Astrocyte (in vitro differentiated cells and primary cell): ENCODE results near the gene LPCAT3. TPM values are rescaled to one million over a fixed set of nuclear protein-coding genes. Genes with fewer than 3 reads are reported as not detected.
"Not testable (repeated sequence)": the region's sequence is repeated elsewhere in the genome, so short reads cannot be mapped to it uniquely, and the experiment has no call there.

Experiments used
- DNase-seq: peaks from one replicate; pipeline ENCODE4 v3.0.0-alpha.2; 2010; ENCODE audit warnings: low read depth
- FAIRE-seq: peaks from 2 replicates; lab custom pipeline; 2011; peaks lifted over from hg19 to GRCh38; lab: Jason Lieb, UNC
- H2AFZ ChIP-seq: 2 replicates; pipeline ENCODE4 v1.6.0; 2012; ENCODE audit warnings: low read depth, low read length, inconsistent platforms
- H3K27ac ChIP-seq: 2 replicates; pipeline ENCODE4 v1.5.1; 2011; ENCODE audit warnings: low read depth, low read length, inconsistent platforms
- H3K27me3 ChIP-seq: 2 replicates; pipeline ENCODE4 v1.6.0; 2011; ENCODE audit warnings: low read length, inconsistent platforms; ENCODE audit not compliant: insufficient read depth
- H3K36me3 ChIP-seq: 2 replicates; pipeline ENCODE4 v1.5.1; 2011; ENCODE audit warnings: low read length, inconsistent platforms; ENCODE audit not compliant: insufficient read depth
- H3K4me1 ChIP-seq: 2 replicates; pipeline ENCODE4 v1.5.1; 2011; ENCODE audit warnings: low read length, inconsistent platforms; ENCODE audit not compliant: insufficient read depth
- H3K4me2 ChIP-seq: 2 replicates; pipeline ENCODE4 v1.6.0; 2012; ENCODE audit warnings: low read length, inconsistent platforms
- H3K4me3 ChIP-seq: 2 replicates; pipeline ENCODE4 v1.5.1; 2011; ENCODE audit warnings: low read depth, mild to moderate bottlenecking, low read length, inconsistent platforms; ENCODE audit not compliant: insufficient read depth
- H3K79me2 ChIP-seq: 2 replicates; pipeline ENCODE4 v1.6.0; 2012; ENCODE audit warnings: mild to moderate bottlenecking, low read length, inconsistent platforms; ENCODE audit not compliant: insufficient read depth
- H3K9ac ChIP-seq: 2 replicates; pipeline ENCODE4 v1.6.0; 2012; ENCODE audit warnings: mild to moderate bottlenecking, low read length, inconsistent platforms
- H3K9me3 ChIP-seq: 2 replicates; pipeline ENCODE4 v1.5.1; 2012; ENCODE audit warnings: low read depth, mild to moderate bottlenecking, low read length, inconsistent platforms; ENCODE audit not compliant: insufficient read depth
- H4K20me1 ChIP-seq: 2 replicates; pipeline ENCODE4 v1.6.0; 2012; ENCODE audit warnings: low read length, inconsistent platforms; ENCODE audit not compliant: insufficient read depth
- H3K27ac Mint-ChIP-seq: one replicate; pipeline ENCODE4 v1.8.0; 2021; ENCODE audit warnings: mild to moderate bottlenecking, mixed read lengths; ENCODE audit not compliant: unreplicated experiment
- H3K27me3 Mint-ChIP-seq: one replicate; pipeline ENCODE4 v1.8.0; 2021; ENCODE audit warnings: low read depth, mixed read lengths; ENCODE audit not compliant: unreplicated experiment
- H3K36me3 Mint-ChIP-seq: one replicate; pipeline ENCODE4 v1.8.0; 2021; ENCODE audit warnings: low read depth, mixed read lengths; ENCODE audit not compliant: unreplicated experiment
- H3K4me1 Mint-ChIP-seq: one replicate; pipeline ENCODE4 v1.8.0; 2021; ENCODE audit warnings: low read depth, mixed read lengths; ENCODE audit not compliant: unreplicated experiment
- H3K4me3 Mint-ChIP-seq: one replicate; pipeline ENCODE4 v1.8.0; 2021; ENCODE audit warnings: mild to moderate bottlenecking, moderate library complexity, mixed read lengths; ENCODE audit not compliant: unreplicated experiment
- H3K9me3 Mint-ChIP-seq: one replicate; pipeline ENCODE4 v1.8.0; 2021; ENCODE audit warnings: mild to moderate bottlenecking, mixed read lengths; ENCODE audit not compliant: unreplicated experiment
- EZH2 ChIP-seq: IDR thresholded peaks from 2 replicates; pipeline ENCODE4 v1.6.1; 2012; ENCODE audit warnings: mild to moderate bottlenecking, low read length, inconsistent platforms; ENCODE audit not compliant: insufficient read depth
- total RNA-seq: library from RNA; stranded (reverse); gene quantifications from 2 replicates; pipeline ENCODE4 v1.2.1, GENCODE V29; 2021
- TF ChIP-seq, protein P1 (sequence below): IDR thresholded peaks from 2 replicates; pipeline ENCODE4 v1.5.1; 2011; ENCODE audit warnings: low read depth, mild to moderate bottlenecking, inconsistent platforms, low read length, moderate library complexity; ENCODE audit not compliant: insufficient read depth

LPCAT3 gene
- total RNA-seq, 1 donor from 2014 or later, result 26.2 TPM

DNA sequence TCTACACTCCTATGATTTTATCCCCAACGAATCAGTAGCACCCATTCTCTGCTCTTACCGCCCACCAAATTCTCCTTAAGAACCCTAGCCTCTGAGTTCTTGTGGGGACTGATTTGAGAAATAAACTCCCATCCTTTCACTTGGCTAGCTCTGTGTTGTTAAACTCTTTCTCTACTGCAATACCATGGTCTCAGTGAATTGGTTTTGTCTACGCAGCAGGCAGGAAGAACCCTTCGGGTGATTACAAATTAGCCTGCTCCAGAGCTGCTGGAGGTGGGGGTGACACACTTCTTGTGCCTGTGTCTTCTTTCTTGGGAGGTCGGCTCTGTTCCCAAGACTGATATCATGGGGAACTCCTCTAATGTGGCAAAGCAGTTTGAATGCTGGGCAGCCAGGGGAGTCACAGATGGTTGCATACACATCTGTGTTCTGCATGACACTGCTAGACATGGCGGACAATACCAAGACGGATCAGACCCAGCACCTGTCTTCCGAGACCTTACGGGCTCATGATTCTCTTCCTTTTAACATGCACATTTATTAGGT lies 40.6 kb upstream of the LPCAT3 start:
- Histone ChIP-seq H3K27ac (no peak overlapping the region), H3K9me3 (no peaks in the 10 kb centered on the region), H2AFZ (no peak overlapping the region), H3K4me2 (no peak overlapping the region), H3K79me2 (no peaks in the 10 kb centered on the region), H3K4me3 (no peak overlapping the region), H3K27me3 (peaks cover 14% of the 10 kb centered on the region), H4K20me1 (no peaks in the 10 kb centered on the region), H3K36me3 (no peaks in the 10 kb centered on the region), H3K4me1 (peaks cover 5% of the 10 kb centered on the region), H3K9ac (no peak overlapping the region)
- H3K27ac Mint-ChIP-seq, result no peak overlapping the region
- no peak overlapping the region for H3K4me3 Mint-ChIP-seq
- H3K9me3 Mint-ChIP-seq, result no peaks in the 10 kb centered on the region
- no peak for DNase-seq
- no peak for FAIRE-seq
- peaks cover 8% of the 10 kb centered on the region for H3K4me1 Mint-ChIP-seq
- no peaks in the 10 kb centered on the region for H3K36me3 Mint-ChIP-seq
- TF ChIP-seq, protein P1, sequence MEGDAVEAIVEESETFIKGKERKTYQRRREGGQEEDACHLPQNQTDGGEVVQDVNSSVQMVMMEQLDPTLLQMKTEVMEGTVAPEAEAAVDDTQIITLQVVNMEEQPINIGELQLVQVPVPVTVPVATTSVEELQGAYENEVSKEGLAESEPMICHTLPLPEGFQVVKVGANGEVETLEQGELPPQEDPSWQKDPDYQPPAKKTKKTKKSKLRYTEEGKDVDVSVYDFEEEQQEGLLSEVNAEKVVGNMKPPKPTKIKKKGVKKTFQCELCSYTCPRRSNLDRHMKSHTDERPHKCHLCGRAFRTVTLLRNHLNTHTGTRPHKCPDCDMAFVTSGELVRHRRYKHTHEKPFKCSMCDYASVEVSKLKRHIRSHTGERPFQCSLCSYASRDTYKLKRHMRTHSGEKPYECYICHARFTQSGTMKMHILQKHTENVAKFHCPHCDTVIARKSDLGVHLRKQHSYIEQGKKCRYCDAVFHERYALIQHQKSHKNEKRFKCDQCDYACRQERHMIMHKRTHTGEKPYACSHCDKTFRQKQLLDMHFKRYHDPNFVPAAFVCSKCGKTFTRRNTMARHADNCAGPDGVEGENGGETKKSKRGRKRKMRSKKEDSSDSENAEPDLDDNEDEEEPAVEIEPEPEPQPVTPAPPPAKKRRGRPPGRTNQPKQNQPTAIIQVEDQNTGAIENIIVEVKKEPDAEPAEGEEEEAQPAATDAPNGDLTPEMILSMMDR, result no peak
- no peak for TF ChIP-seq EZH2
- H3K27me3 Mint-ChIP-seq, result peaks cover 40% of the 10 kb centered on the region

DNA sequence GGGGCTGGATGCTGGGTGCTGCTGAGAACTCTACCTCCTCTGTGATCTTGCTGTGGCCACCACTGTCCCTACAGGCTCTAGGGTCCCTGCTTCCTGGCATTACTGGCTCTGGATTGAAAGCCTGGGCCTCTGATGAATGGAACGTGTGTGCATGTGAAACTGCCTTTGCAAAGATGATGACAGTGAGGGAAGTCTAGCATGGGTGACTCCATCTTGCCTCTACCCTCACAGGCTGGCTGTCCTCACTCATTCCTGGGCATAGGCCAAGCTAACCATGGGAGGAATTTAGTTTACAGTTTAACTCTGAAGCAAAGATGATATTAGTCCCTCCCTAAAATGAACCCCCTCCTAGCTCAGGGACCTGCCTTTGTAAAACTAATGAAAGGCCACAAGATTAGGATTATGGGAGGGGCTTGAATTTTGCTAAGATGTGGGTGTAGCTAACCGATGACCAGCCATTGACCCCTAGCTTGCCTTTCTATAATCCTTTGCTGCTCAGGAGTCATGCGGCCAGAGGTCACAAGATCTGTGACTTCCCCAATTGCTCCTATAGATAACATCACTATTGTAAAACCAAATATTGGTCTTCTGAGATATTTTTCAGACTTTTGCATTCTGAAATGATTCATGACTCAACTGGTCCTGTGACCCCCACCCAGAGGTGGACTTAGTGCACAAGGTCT lies 40.0 kb upstream of the LPCAT3 start:
- Histone ChIP-seq H3K9ac (no peak overlapping the region), H2AFZ (no peak overlapping the region), H3K4me1 (peaks cover 5% of the 10 kb centered on the region), H3K36me3 (no peaks in the 10 kb centered on the region), H3K27me3 (peaks cover 14% of the 10 kb centered on the region), H3K9me3 (no peaks in the 10 kb centered on the region), H3K4me3 (no peak overlapping the region), H3K4me2 (no peak overlapping the region), H4K20me1 (no peaks in the 10 kb centered on the region), H3K79me2 (no peaks in the 10 kb centered on the region), H3K27ac (no peak overlapping the region)
- H3K36me3 Mint-ChIP-seq, result no peaks in the 10 kb centered on the region
- H3K9me3 Mint-ChIP-seq, result no peaks in the 10 kb centered on the region
- peaks cover 8% of the 10 kb centered on the region for H3K4me1 Mint-ChIP-seq
- no peak overlapping the region for H3K4me3 Mint-ChIP-seq
- peaks cover 40% of the 10 kb centered on the region for H3K27me3 Mint-ChIP-seq
- no peak overlapping the region for H3K27ac Mint-ChIP-seq
- no peak for FAIRE-seq
- no peak for DNase-seq
- TF ChIP-seq, protein P1, result no peak
- no peak for TF ChIP-seq EZH2

DNA sequence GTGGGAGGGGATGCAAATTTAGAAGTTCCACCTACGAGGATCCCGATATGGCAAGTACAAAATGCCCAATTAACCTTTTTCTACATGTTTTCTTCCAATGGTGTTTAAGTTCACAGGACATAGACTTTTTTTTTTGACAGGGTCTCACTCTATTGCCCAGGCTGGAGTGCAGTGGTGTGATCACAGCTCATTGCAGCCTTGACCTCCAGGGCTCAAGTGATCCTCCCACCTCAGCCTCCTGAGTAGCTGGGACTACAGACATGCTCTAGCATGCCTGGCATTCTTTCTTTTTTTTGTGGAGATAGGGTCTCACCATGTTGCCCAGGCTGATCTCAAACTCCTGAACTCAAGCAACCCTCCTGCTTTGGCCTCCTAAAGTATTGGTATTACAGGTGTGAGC lies 37.5 kb upstream of the LPCAT3 start:
- H4K20me1 ChIP-seq, H3K4me3 Mint-ChIP-seq, H3K4me1 ChIP-seq, H3K9ac ChIP-seq, DNase-seq, H3K36me3 ChIP-seq, H3K4me3 ChIP-seq, H3K4me1 Mint-ChIP-seq, H2AFZ ChIP-seq, H3K27ac Mint-ChIP-seq, H3K27ac ChIP-seq, FAIRE-seq, H3K9me3 ChIP-seq, H3K79me2 ChIP-seq, H3K9me3 Mint-ChIP-seq, H3K36me3 Mint-ChIP-seq, H3K4me2 ChIP-seq: not testable (repeated sequence)
- H3K27me3 ChIP-seq, result peaks cover 21% of the 10 kb centered on the region
- H3K27me3 Mint-ChIP-seq, result peaks cover 34% of the 10 kb centered on the region
